Measurements from ENCODE around the gene CCDC34. TPM values are rescaled to one million over a fixed set of nuclear protein-coding genes. Genes with fewer than 3 reads are reported as not detected.

CCDC34 gene
- total RNA-seq, 2 experiments from 2014 or later = 26.8 to 28.5 TPM

DNA sequence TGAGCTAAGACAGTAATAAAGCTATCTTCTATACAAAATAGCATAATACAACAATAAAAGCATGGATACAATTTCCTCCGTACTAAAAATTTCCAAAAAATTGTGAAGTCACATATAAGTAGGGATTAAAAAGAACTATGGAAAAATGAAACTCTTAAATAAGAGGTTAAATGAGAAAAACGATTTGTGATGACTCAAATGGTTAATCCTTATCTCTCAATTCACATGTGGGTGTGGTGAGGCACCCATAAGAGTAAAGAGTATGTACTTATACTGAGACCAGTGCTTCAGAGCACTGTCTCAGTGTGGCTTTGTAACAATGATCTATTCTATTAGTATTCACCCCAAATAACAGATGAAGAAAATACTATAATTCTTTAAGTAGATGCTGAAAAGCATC is 25.0 kb upstream of the CCDC34 start:
- DNase-seq (no peak), ATAC-seq (no peak)
- H3K4me1 Mint-ChIP-seq (ENCODE audit: low read depth) = peaks cover 3% of the 10 kb centered on the region
- no peak overlapping the region for H3K4me3 Mint-ChIP-seq
- intact Hi-C loops (cut with micrococcal nuclease) = no loop called here
- CTCF ChIA-PET = interaction anchor here (1.4 kb wide), 1 partner anchor 98 kb away, joined by 3 read pairs; no protein-coding TSS in a partner anchor
- no peaks in the 10 kb centered on the region for H3K36me3 Mint-ChIP-seq (ENCODE audit: low read depth)
- no peak for TF ChIP-seq CTCF (IDR thresholded peaks at IDR 0.05)
- no peaks in the 10 kb centered on the region for H3K9me3 Mint-ChIP-seq
- no peak overlapping the region for H3K27ac Mint-ChIP-seq
- H3K27me3 Mint-ChIP-seq = peaks cover under 1% of the 10 kb centered on the region
- POLR2A ChIA-PET = no interaction called here

DNA sequence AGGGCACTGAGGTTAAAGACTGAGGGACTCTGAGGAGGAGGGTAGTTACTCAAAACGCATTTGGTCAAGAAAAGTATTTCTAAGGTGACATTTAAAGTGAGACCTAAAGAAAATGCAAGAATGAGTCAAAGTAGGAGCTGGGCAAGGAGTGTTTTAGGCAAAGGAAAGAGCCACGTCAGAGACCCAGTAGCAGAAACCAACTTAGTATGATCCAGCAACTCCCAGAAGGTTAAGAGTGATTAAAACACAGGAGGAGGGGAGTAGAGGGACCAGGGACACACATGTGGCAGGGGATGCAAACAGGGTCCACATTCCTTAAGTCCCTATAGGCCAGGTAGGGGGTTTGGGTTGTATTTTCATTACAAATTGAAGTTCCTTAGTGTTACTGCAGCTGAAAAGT is 24.3 kb upstream of the CCDC34 start:
- H3K4me3 Mint-ChIP-seq = no peak overlapping the region

DNA sequence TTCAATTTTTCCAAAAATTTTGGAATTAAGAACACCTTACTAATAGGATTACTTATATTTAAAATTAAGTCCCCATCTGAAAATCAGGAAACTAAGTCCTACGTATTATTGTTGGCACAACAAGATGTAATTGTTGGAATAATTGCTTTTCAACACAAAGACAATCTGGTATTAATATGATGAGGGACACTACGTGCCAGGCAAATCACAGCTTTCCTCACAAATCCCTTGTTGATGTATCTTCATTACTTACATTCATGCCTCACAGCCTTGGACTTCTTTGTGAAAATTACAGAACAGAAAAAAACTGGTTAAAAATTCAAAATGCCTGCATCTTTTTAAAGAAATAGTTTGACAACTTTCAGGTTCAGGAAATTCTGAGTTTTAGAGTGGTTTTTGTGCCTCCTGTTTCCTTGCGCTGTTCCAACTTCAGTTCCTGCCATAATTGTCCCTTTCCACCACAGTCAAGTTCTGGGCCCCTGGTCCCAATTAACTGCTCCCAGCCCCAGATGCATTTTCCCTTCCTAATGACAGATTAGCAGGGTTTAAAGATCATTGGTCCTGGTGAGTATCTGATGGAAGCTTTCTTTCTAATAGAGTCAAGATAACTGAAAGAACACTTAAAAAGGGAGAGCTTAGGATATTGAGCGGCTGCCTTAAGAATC is 23.3 kb upstream of the CCDC34 start:
- H3K4me1 Mint-ChIP-seq (ENCODE audit: low read depth) = peaks cover 3% of the 10 kb centered on the region
- TF ChIP-seq CTCF (IDR thresholded peaks at IDR 0.05) = no peak
- H3K9me3 Mint-ChIP-seq = no peaks in the 10 kb centered on the region
- ChIA-PET POLR2A (no interaction called here), CTCF (no interaction called here)
- H3K4me3 Mint-ChIP-seq = no peak overlapping the region
- H3K27me3 Mint-ChIP-seq = no peaks in the 10 kb centered on the region
- H3K36me3 Mint-ChIP-seq (ENCODE audit: low read depth) = no peaks in the 10 kb centered on the region
- no peak overlapping the region for H3K27ac Mint-ChIP-seq
- ATAC-seq = no peak
- DNase-seq = no peak
- intact Hi-C loops (cut with micrococcal nuclease) = no loop called here

More for the DNA sequence above, 24.3 kb upstream of the CCDC34 start:
- CTCF ChIA-PET = interaction anchor here (1.4 kb wide), 1 partner anchor 98 kb away, joined by 3 read pairs; no protein-coding TSS in a partner anchor
- DNase-seq = no peak
- peaks cover 3% of the 10 kb centered on the region for H3K4me1 Mint-ChIP-seq (ENCODE audit: low read depth)
- no peaks in the 10 kb centered on the region for H3K36me3 Mint-ChIP-seq (ENCODE audit: low read depth)
- intact Hi-C loops (cut with micrococcal nuclease) = no loop called here
- H3K27me3 Mint-ChIP-seq = no peaks in the 10 kb centered on the region
- no peaks in the 10 kb centered on the region for H3K9me3 Mint-ChIP-seq
- no peak for ATAC-seq
- TF ChIP-seq CTCF (IDR thresholded peaks at IDR 0.05) = no peak
- POLR2A ChIA-PET = no interaction called here
- no peak overlapping the region for H3K27ac Mint-ChIP-seq

DNA sequence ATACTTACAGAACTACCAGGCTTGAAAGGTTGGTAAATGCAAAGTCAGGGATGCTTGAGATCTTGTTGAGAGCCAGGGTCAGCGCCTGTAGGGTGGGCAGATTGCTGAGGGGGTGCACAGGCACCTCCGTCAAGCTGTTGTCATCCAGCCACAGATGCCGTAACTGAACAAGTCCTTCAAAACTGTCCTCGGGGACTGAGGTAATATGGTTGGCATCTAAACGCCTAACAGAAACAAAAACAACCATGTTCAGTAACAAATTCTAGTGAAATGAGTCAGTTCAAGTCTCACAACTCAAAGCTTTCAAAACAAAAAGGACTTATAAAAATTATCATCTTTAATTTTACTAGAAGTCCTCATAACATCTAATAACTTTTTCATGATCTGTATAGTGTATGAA is 22.2 kb upstream of the CCDC34 start:
- DNase-seq (no peak), ATAC-seq (no peak)
- POLR2A ChIA-PET = no interaction called here
- H3K9me3 Mint-ChIP-seq = no peaks in the 10 kb centered on the region
- peaks cover 3% of the 10 kb centered on the region for H3K4me1 Mint-ChIP-seq (ENCODE audit: low read depth)
- no peak overlapping the region for H3K27ac Mint-ChIP-seq
- intact Hi-C loops (cut with micrococcal nuclease) = no loop called here
- no peak for TF ChIP-seq CTCF (IDR thresholded peaks at IDR 0.05)
- no peaks in the 10 kb centered on the region for H3K36me3 Mint-ChIP-seq (ENCODE audit: low read depth)
- peaks cover 2% of the 10 kb centered on the region for H3K27me3 Mint-ChIP-seq
- H3K4me3 Mint-ChIP-seq = no peak overlapping the region
- CTCF ChIA-PET = interaction anchor here (1.2 kb wide), 1 partner anchor 113 kb away, joined by 4 read pairs; no protein-coding TSS in a partner anchor

DNA sequence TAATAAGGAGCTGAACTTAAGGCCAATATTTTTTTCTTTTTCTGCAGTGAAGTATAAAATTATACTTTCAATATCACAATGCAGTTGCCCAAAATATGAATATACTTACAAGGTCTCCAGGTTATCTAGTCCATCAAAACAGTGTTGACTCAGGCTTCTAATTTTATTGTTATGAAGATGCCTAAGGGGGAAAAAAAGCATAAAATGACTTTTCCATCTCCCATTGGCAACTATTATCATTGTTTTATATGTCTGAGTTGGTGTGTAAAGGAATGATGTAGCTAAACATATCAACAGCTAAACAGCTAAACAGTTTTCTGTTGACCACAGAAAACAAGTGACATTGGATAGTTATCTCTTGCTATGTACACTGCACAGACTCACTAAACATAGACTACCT is 21.2 kb upstream of the CCDC34 start:
- H3K36me3 Mint-ChIP-seq (ENCODE audit: low read depth) = no peaks in the 10 kb centered on the region
- H3K4me1 Mint-ChIP-seq (ENCODE audit: low read depth) = peaks cover 3% of the 10 kb centered on the region
- DNase-seq (no peak), ATAC-seq (no peak)
- no peak for TF ChIP-seq CTCF (IDR thresholded peaks at IDR 0.05)
- ChIA-PET CTCF (interaction anchor here (0.7 to 1.0 kb wide), 2 partner anchors 14 to 24 kb away, joined by 3 to 4 read pairs; no protein-coding TSS in a partner anchor), POLR2A (no interaction called here)
- no peak overlapping the region for H3K27ac Mint-ChIP-seq
- intact Hi-C loops (cut with micrococcal nuclease) = no loop called here
- no peaks in the 10 kb centered on the region for H3K9me3 Mint-ChIP-seq
- H3K4me3 Mint-ChIP-seq = no peak overlapping the region
- H3K27me3 Mint-ChIP-seq = peaks cover 2% of the 10 kb centered on the region
